RCC 7860 (cell line): ENCODE data around the gene CDH23.

Source experiments
- DNase-seq: peaks from one replicate; pipeline ENCODE4 v3.0.0-alpha.2; 2015; ENCODE audit warnings: low spot score
- FAIRE-seq: peaks from 2 replicates; lab custom pipeline; 2012; peaks lifted over from hg19 to GRCh38; lab: Jason Lieb, UNC

CDH23 gene

GRCh38 chr10:71799112-71799511 is 402.4 kb downstream of the CDH23 start:
- DNase-seq (no peak), FAIRE-seq (no peak)

- FAIRE-seq (no peak), DNase-seq (no peak)
Observed at GRCh38 chr10:71799608-71800453, 403.1 kb downstream of the CDH23 start.

DNA sequence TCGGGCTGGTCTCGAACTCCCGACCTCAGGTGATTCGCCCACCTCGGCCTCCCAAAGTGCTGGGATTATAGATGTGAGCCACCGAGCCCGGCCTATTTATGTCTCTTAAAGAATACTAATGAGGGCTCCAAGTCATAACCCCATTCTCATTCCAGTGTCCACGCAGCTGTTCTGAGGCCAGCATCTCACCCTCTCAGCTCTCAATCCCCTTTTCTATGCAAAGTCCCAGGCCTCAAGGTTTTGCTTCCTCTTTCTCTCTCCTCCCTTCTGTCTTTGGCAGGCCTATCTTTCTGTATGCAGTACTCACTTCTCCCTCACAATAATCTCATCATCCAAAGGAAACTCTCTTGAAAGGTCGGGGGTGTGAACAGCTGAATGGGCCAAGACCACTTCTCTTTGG is 404.6 kb downstream of the CDH23 start:
- no peak for FAIRE-seq
- no peak for DNase-seq

DNA sequence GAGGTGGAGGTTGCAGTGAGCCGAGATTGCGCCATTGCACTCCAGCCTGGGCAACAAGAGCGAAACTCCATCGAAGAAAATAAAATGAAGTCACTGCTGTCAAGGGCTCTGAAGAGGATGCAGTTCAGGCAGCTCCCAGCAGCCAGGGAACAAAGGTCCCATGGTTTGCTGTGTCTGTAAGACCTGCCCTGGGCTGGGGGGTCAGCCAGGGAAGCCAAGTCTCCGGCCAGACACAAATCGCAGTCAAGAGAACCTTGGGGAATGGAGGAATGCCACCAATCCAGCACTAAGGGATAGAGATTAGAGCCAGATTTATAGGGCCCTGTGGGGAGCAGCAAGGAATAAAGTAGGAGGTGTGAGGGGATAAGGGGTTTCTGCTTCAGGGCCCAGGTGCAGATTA is 405.5 kb downstream of the CDH23 start:
- FAIRE-seq (no peak), DNase-seq (no peak)

- FAIRE-seq = no peak
- no peak for DNase-seq
Observed at GRCh38 chr10:71802715-71803488, 406.2 kb downstream of the CDH23 start.

- no peak for DNase-seq
- no peak for FAIRE-seq
Observed at GRCh38 chr10:71804077-71804476, 407.4 kb downstream of the CDH23 start.

DNA sequence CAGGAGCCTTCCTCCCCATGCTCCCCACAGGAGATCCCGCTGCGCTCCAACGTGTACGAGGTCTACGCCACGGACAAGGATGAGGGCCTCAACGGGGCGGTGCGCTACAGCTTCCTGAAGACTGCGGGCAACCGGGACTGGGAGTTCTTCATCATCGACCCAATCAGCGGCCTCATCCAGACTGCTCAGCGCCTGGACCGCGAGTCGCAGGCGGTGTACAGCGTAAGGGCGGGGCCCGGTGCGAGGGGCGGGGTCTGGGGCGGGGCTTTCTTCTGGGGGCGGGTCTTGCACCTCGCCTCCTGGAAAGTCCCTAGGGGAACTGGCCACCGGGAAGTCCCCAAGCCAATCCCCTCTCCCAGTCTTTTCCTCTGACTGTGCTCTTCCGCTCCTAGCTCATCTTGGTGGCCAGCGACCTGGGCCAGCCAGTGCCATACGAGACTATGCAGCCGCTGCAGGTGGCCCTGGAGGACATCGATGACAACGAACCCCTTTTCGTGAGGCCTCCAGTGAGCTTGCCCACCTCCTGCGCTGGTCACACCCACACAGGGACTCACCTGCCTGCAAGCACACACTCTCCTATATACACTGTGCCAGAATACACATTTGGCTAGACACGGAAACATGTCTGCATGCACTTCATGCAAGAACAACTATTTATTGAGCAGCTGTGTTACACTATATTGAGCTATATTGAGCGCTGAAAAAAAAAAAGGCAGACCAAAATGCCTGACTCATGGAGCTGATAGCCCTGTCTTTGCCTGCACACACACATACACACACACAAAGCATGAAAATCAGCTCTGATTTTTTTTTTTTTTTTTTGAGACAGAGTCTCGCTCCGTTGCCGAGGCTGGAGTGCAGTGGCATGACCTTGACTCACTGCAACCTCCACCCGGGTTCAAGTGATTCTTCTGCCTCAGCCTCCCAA is 409.3 kb downstream of the CDH23 start:
- DNase-seq (no peak), FAIRE-seq (no peak)

- FAIRE-seq (no peak), DNase-seq (no peak)
Observed at GRCh38 chr10:71806704-71807556, 410.2 kb downstream of the CDH23 start.

DNA sequence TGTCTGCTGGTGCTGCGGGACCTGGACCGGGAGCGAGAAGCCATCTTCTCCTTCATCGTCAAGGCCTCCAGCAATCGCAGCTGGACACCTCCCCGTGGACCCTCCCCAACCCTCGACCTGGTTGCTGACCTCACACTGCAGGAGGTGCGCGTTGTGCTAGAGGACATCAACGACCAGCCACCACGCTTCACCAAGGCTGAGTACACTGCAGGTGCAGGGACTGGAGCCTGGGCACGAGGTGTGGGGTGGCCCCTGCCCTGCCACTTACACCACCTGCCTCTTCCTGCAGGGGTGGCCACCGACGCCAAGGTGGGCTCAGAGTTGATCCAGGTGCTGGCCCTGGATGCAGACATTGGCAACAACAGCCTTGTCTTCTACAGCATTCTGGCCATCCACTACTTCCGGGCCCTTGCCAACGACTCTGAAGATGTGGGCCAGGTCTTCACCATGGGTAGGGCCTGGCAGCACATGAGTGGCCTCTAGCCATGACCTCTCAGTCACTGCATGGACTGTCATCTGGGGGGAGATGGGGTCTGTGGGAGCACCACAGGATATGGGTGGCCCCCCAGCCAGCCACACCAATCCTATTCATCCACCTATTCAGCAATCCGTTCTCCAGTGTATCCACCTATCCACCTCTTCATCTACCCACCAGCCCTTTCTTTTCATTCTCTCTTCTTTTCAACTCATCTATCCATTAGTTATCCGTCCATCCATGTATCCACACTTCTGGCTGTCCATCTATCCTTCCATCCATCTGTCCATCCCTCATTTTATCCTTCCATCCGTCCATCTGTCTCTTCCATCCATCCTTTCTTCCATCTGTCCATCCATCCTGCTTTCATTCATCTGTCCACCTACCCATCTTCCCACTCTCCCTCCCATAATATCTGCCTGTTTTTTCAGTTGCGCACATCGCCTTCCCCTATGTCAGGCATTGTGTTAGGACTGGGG is 411.1 kb downstream of the CDH23 start:
- DNase-seq (no peak), FAIRE-seq (no peak)

DNA sequence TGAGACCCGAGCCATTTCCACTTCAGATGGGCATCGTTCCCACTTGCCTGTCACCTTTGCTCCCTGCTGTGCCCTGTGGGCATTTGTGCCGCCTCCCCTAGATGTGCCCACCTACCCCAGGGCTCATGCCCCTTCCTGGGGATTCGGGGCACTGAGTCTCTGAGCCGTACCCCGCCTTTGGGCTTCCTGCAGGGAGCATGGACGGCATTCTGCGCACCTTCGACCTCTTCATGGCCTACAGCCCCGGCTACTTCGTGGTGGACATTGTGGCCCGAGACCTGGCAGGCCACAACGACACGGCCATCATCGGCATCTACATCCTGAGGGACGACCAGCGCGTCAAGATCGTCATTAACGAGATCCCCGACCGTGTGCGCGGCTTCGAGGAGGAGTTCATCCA is 412.9 kb downstream of the CDH23 start:
- no peak for FAIRE-seq
- no peak for DNase-seq

DNA sequence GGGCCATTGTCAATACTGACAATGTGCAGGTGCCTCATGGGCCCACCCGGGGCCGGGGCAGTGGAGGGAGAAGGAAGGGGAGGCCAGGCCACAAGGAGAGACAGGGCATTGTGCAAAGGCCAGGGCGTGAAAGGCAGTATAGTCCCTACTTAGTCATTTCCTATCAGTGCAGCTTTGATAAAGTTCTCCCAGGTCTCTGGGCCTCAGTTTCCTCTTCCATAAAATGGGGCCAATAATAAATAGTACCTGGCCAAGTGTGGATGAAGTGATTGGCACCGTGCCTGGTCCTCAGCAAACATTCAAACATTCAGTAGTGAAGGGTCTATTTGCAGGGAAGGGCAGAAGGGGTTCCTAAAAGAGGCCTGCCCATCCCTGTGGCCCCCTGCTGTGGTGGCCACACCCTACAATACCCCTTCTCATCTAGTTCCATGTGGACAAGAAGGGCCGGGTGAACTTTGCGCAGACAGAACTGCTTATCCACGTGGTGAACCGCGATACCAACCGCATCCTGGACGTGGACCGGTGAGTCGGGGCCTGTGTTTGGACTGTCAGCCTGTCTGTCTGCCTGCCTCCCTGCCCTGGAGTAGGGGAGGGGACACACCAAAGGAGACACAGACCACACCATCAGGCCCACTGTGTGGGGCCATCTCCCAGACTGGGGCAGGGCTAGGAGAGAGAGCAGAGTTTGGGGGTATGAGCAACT is 413.5 kb downstream of the CDH23 start:
- no peak for DNase-seq
- FAIRE-seq = no peak

DNA sequence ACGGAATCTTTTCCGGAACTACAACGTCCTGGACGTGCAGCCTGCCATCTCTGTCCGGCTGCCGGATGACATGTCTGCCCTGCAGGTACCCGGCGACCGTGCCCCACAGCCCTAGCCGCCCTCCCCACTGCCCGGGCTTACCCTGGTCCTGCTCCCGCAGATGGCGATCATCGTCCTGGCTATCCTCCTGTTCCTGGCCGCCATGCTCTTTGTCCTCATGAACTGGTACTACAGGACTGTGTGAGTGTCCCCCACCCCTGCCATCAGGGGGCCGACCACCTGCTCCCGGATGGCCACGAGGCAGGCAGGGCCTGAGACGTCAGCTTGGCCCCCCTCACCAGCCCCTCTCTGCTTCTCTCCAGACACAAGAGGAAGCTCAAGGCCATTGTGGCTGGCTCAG is 414.6 kb downstream of the CDH23 start:
- FAIRE-seq (no peak), DNase-seq (no peak)

DNA sequence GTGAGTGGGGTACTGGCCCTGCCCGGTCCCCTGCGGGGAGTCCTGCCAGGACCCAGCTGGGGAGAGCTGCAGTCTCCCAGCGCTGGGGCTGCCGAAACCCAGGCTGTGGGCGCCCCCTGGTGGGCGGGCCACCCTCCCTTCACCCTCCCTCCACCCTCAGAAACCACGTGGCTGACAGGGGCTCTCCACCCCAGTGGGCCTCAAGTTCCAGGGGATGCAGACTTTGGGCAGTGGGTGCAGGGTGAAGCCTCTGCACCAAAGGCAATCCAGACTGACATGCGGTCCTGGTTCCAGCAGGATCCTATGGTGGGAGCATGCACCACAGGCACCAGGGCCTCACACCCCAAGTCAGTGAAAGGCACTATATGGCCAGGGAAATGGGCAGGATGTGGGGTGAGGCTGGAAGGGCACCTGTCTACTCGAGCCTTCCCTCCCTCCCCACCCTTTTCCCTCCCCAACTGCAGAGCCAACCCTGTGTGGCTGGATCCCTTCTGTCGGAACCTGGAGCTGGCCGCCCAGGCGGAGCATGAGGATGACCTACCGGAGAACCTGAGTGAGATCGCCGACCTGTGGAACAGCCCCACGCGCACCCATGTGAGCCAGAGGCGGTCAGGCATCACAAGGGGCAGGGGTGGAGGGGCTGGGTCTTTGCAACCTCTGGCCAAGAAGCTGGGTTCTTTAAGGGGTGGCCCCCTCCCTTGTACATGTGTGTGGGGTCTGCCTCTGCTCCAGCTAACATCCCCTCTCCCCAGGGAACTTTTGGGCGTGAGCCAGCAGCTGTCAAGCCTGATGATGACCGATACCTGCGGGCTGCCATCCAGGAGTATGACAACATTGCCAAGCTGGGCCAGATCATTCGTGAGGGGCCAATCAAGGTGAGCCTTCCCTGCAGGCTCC is 415.5 kb downstream of the CDH23 start:
- DNase-seq (peak; percentile 17), FAIRE-seq (no peak)

- FAIRE-seq (no peak), DNase-seq (no peak)
Observed at GRCh38 chr10:71812913-71813590, 416.3 kb downstream of the CDH23 start.

DNA sequence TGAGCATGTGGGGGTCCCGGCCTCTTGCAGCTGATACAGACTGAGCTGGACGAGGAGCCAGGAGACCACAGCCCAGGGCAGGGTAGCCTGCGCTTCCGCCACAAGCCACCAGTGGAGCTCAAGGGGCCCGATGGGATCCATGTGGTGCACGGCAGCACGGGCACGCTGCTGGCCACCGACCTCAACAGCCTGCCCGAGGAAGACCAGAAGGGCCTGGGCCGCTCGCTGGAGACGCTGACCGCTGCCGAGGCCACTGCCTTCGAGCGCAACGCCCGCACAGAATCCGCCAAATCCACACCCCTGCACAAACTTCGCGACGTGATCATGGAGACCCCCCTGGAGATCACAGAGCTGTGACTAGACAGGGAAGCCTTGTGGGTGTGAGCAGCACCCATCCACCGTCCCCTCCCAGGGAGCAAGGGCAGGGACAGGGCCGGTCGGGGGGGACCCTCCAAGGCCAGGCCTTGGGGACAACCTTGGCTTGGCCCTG is 418.2 kb downstream of the CDH23 start:
- FAIRE-seq (no peak), DNase-seq (no peak)

DNA sequence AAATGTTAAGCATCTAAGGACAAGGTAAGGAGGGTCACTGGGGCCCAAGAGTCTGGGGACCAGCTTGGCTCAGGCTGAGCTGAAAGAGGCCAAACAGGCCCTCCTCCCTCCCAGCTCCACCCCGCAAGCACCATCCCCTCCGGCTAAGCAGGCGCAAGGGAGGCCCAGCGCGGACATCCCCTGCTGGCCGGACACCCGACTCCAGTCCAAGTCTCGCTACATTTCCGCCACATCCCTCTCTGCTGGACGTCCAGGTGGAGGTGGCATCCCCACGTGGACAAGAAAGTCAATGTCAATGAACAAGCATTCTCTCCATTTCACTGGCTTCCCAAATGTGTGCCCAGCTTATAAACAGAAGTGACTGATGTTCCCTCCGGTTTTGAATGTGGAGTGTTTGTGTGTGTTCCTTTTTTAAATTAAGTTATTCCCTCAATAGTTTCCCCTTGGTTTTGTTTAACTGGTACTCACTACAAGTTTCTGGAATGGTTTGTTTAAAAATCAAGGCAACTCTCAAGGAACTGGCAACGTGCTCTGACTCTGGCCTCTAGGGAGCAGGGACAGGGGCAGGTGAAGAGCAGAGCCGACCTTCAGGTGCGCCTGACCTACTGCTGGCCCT is 418.9 kb downstream of the CDH23 start:
- FAIRE-seq (no peak), DNase-seq (no peak)
